Transverse colon (tissue), 3 donors: ENCODE measurements around the gene CALHM1.

Experiments used
- CTCF ChIP-seq, 5 experiments: fragments of 200-600 bp in 3 of 5; fragments of 450-650 bp in 2 of 5; sonication (generic) in 3 of 5; IDR thresholded peaks; 1 replicate in 2 of 5; 2 replicates in 3 of 5; pipeline ENCODE4 v1.5.1; 2016 to 2017; ENCODE audit warnings: antibody characterized with exemption in 5 of 5, inconsistent platforms in 3 of 5, mild to moderate bottlenecking in 2 of 5, moderate library complexity in 1 of 5
- POLR2A ChIP-seq: fragments of 450-650 bp; IDR thresholded peaks from one replicate; pipeline ENCODE4 v1.6.1; 2016; ENCODE audit warnings: antibody characterized with exemption, mild to moderate bottlenecking, moderate library complexity

DNA sequence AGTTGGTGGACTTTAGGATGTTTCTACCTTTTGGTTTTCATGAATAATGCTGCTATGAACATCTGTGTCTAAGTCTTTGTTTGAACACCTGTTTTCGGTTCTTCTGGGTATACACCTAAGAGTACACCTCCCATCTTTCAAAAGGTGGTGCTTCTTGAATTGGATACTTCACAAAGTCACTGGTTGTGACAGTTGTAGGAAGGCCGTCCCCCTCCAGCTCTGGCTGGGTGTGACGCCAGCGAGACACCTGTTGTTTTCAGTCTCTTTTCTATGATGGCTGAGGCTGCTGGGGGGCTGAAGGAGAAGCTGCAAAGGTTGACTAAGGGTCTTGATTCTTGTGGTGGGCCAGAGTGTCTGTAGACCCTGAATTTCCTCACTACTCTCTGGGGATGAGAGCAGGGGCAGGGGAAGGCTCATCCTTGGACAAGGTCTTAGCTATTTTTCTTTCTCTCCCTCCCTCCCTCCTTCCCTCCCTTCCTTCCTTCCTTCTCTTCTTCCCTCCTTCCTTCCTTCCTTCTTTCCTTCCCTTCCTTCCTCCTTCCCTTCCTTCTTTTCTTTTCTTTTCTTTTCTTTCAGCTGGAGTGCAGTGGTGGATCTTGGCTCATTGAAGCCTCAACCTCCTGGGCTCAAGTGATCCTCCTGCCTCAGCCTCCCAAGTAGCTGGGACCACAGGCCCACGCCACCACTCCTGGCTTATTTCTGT lies 40.4 kb upstream of the CALHM1 start:
- TF ChIP-seq CTCF (IDR thresholded peaks at IDR 0.05) (no peak), POLR2A (no peak)
